Keratinocyte (primary cell): ENCODE data around the gene STAB2. TPM values are rescaled to one million over a fixed set of nuclear protein-coding genes. Genes with fewer than 3 reads are reported as not detected.

ENCODE experiments used
- DNase-seq: peaks from one replicate; pipeline ENCODE4 v3.0.0-alpha.2; 2011; ENCODE audit warnings: low read depth, missing footprints, low spot score
- FAIRE-seq: peaks from 2 replicates; lab custom pipeline; 2011; peaks lifted over from hg19 to GRCh38; lab: Jason Lieb, UNC
- H2AFZ ChIP-seq: 2 replicates; pipeline ENCODE4 v1.6.0; 2012; ENCODE audit warnings: low read length, control low read depth, inconsistent platforms; ENCODE audit not compliant: control insufficient read depth
- H3K27ac ChIP-seq: 2 replicates; pipeline ENCODE4 v1.5.1; 2011; ENCODE audit warnings: low read length; ENCODE audit not compliant: control insufficient read depth, insufficient read depth
- H3K27me3 ChIP-seq: 3 replicates; pipeline ENCODE4 v1.6.0; 2011; ENCODE audit warnings: low read length; ENCODE audit not compliant: control insufficient read depth, insufficient read depth; ENCODE audit errors: extremely low read depth
- H3K36me3 ChIP-seq, 2 experiments: 2 replicates in 1 of 2; 3 replicates in 1 of 2; pipeline ENCODE4 v1.5.1; 2011; ENCODE audit warnings: low read length in 2 of 2, mild to moderate bottlenecking in 1 of 2; ENCODE audit not compliant: control insufficient read depth in 2 of 2, insufficient read depth in 2 of 2; ENCODE audit errors: extremely low read depth in 1 of 2
- H3K4me1 ChIP-seq: 3 replicates; pipeline ENCODE4 v1.5.1; 2011; ENCODE audit warnings: low read length; ENCODE audit not compliant: control insufficient read depth, insufficient read depth; ENCODE audit errors: extremely low read depth
- H3K4me2 ChIP-seq: 3 replicates; pipeline ENCODE4 v1.6.0; 2011; ENCODE audit warnings: low read depth, low read length; ENCODE audit not compliant: control insufficient read depth, insufficient read depth; ENCODE audit errors: extremely low read depth
- H3K4me3 ChIP-seq, 3 experiments: fragments of 200-600 bp in 1 of 3; sonication (generic) in 1 of 3; 2 replicates in 2 of 3; 3 replicates in 1 of 3; pipeline ENCODE4 v1.5.1; 2011 to 2016; ENCODE audit warnings: low read length in 3 of 3, mild to moderate bottlenecking in 3 of 3, control low read depth in 2 of 3, inconsistent platforms in 1 of 3, low read depth in 1 of 3, mixed read lengths in 1 of 3, mixed run types in 1 of 3, moderate library complexity in 1 of 3; ENCODE audit not compliant: control insufficient read depth in 2 of 3, insufficient read depth in 2 of 3; ENCODE audit errors: extremely low read depth in 1 of 3
- H3K79me2 ChIP-seq: 2 replicates; pipeline ENCODE4 v1.6.0; 2012; ENCODE audit warnings: low read length; ENCODE audit not compliant: control insufficient read depth, insufficient read depth
- H3K9ac ChIP-seq: 3 replicates; pipeline ENCODE4 v1.6.0; 2011; ENCODE audit warnings: low read length; ENCODE audit not compliant: control insufficient read depth, insufficient read depth; ENCODE audit errors: extremely low read depth
- H3K9me1 ChIP-seq: 3 replicates; pipeline ENCODE4 v1.6.0; 2011; ENCODE audit warnings: low read length; ENCODE audit not compliant: control insufficient read depth, insufficient read depth; ENCODE audit errors: extremely low read depth
- H3K9me3 ChIP-seq: 2 replicates; pipeline ENCODE4 v1.5.1; 2012; ENCODE audit warnings: low read depth, low read length; ENCODE audit not compliant: control insufficient read depth
- H4K20me1 ChIP-seq: 3 replicates; pipeline ENCODE4 v1.6.0; 2011; ENCODE audit warnings: low read length; ENCODE audit not compliant: control insufficient read depth, insufficient read depth; ENCODE audit errors: extremely low read depth
- EZH2 ChIP-seq: IDR thresholded peaks from one replicate; pipeline ENCODE4 v1.6.1; 2012; ENCODE audit warnings: inconsistent platforms, mild to moderate bottlenecking, low read length, moderate library complexity
- dilution Hi-C: fragments of 300-500 bp; cut with MboI; formaldehyde crosslinking; loops from one replicate; pipeline ENCODE4 v1.7.0; 2020; ENCODE audit warnings: low sequenced_read_pairs; ENCODE audit not compliant: extremely low pct_ligation_motif_present
- polyA plus RNA-seq, 5 experiments: library from polyadenylated mRNA; depleted of rRNA in 3 of 5; stranded (reverse) in 3 of 5; stranded (forward) in 1 of 5; unstranded in 1 of 5; fragments of >200 nt; gene quantifications; 1 replicate in 1 of 5; 2 replicates in 3 of 5; 3 replicates in 1 of 5; pipeline versions ENCODE4 v1.2.1 to v1.2.3, GENCODE V29; 2011 to 2012; ENCODE audit warnings: missing spikeins in 2 of 5, low read depth in 1 of 5, low replicate concordance in 1 of 5
- TF ChIP-seq, protein P1 (sequence below), 3 experiments: IDR thresholded peaks in 1 of 3; conservative IDR thresholded peaks in 1 of 3; optimal IDR thresholded peaks in 1 of 3; 2 replicates in 2 of 3; 3 replicates in 1 of 3; pipeline versions ENCODE3 to v1.5.1; 2011; ENCODE audit warnings: low read length in 3 of 3, mild to moderate bottlenecking in 3 of 3, moderate library complexity in 2 of 3, control low read depth in 1 of 3, inconsistent platforms in 1 of 3; ENCODE audit not compliant: insufficient read depth in 2 of 3; ENCODE audit errors: extremely low read depth in 1 of 3

STAB2 gene
- polyA plus RNA-seq, 1 donor (not counting 4 experiments of a cell fraction or from before 2014, with no cell fraction given) = not detected

DNA sequence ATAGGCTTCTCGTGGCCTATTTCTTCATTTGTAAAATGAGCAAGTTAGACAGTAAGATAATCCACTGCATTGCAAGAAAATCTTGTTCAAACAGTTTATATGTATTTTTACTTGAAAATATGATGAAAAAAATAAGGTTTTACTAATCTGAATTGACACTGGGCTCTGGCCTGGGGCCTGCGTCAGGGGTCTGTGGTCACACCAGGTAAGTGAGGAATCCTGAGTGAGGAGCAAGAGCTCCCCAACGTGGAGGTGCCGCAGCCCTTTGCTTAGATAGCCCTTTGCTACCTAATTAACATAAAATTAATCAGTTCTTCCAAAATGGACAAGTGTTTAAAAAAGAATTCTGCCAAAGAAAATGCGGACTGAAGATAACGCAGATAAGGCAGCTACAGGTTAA is 39.1 kb upstream of the STAB2 start:
- Histone ChIP-seq H3K4me1 (peaks cover 4% of the 10 kb centered on the region), H3K36me3 (no peaks in the 10 kb centered on the region), H3K27me3 (no peaks in the 10 kb centered on the region), H3K27ac (no peak overlapping the region), H3K79me2 (no peaks in the 10 kb centered on the region), H3K4me2 (no peak overlapping the region), H3K9me1 (no peaks in the 10 kb centered on the region), H3K4me3 (no peak overlapping the region), H3K9ac (no peak overlapping the region), H4K20me1 (no peaks in the 10 kb centered on the region), H3K9me3 (no peaks in the 10 kb centered on the region), H2AFZ (no peak overlapping the region)
- TF ChIP-seq EZH2 = no peak
- TF ChIP-seq, protein P1, sequence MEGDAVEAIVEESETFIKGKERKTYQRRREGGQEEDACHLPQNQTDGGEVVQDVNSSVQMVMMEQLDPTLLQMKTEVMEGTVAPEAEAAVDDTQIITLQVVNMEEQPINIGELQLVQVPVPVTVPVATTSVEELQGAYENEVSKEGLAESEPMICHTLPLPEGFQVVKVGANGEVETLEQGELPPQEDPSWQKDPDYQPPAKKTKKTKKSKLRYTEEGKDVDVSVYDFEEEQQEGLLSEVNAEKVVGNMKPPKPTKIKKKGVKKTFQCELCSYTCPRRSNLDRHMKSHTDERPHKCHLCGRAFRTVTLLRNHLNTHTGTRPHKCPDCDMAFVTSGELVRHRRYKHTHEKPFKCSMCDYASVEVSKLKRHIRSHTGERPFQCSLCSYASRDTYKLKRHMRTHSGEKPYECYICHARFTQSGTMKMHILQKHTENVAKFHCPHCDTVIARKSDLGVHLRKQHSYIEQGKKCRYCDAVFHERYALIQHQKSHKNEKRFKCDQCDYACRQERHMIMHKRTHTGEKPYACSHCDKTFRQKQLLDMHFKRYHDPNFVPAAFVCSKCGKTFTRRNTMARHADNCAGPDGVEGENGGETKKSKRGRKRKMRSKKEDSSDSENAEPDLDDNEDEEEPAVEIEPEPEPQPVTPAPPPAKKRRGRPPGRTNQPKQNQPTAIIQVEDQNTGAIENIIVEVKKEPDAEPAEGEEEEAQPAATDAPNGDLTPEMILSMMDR (optimal IDR thresholded peaks at IDR 0.05 in 1 of 3, IDR thresholded peaks at IDR 0.05 in 1 of 3, conservative IDR thresholded peaks at IDR 0.05 in 1 of 3; ENCODE audit: extremely low read depth in 1 of 3, insufficient read depth in 2 of 3, low read length in 3 of 3) = peak in 1 of 3 experiments; percentile 25
- no peak for DNase-seq
- FAIRE-seq = no peak
- dilution Hi-C loops = no loop called here

DNA sequence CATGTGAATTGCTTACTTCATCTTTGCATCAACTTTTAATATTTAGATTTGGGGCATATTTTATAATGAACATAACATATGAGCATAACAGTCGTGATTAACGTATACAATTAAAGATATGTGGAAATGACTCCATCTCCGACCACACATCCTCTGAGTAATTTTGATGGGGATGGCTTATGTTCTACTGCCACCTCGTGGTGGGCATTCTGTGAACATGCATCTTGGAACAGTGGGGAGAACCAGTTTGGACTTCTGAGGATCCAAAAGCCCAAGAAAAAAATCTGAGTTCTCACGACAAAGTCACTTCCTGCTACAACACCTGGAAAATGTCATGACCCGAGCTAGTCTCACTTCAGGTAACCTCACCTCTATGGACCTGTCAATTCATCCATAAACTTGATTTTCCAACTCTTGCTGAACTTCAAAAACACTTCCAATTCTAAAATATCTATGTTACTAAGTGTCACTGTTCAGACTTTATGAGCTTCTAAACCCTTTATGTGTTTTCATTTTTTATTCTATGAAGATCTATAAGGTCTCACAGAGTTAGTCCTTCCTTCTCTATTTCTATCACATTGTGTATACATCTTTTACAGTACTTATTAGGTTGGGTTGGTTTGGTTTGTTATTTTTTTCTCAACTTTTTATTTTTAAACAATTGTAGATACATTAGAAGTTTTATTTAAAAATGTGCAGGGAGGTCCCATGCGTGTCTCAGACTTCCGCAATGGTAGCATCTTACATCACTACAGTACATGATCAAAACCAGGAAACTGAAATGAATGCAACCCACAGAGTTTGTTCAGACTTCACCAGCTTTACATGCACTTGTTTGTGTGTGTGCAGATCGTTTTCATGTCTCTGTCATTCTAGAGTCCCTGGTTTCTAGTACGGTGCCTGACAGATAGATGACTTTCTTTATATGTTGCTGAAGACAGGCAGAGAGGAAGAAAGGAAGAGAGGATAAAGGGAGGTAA is 38.2 kb upstream of the STAB2 start:
- peak overlapping the region; percentile 61 for H2AFZ ChIP-seq
- H3K9me1 ChIP-seq = no peaks in the 10 kb centered on the region
- TF ChIP-seq EZH2 = no peak
- TF ChIP-seq, protein P1 (optimal IDR thresholded peaks at IDR 0.05 in 1 of 3, IDR thresholded peaks at IDR 0.05 in 1 of 3, conservative IDR thresholded peaks at IDR 0.05 in 1 of 3; ENCODE audit: extremely low read depth in 1 of 3, insufficient read depth in 2 of 3, low read length in 3 of 3) = peak; percentile 81 to 91 (median 84)
- H3K27me3 ChIP-seq = no peaks in the 10 kb centered on the region
- no peaks in the 10 kb centered on the region for H3K36me3 ChIP-seq
- DNase-seq (peak; percentile 55), FAIRE-seq (peak; percentile 90)
- dilution Hi-C loops = no loop called here
- H3K4me3 ChIP-seq = no peak overlapping the region
- peaks cover 4% of the 10 kb centered on the region for H3K4me1 ChIP-seq
- no peaks in the 10 kb centered on the region for H4K20me1 ChIP-seq
- no peak overlapping the region for H3K27ac ChIP-seq
- no peaks in the 10 kb centered on the region for H3K9me3 ChIP-seq
- no peak overlapping the region for H3K4me2 ChIP-seq
- H3K9ac ChIP-seq = no peak overlapping the region
- no peaks in the 10 kb centered on the region for H3K79me2 ChIP-seq
